Liver (tissue), 3 donors: ENCODE results near the gene DMRTB1.

Experiments
- RAD21 ChIP-seq, 2 donors: IDR thresholded peaks; 2 replicates each; pipeline ENCODE4 v1.6.1; 2016; ENCODE audit warnings: antibody characterized with exemption in 2 of 2, mild to moderate bottlenecking in 2 of 2
- TF ChIP-seq, protein P1 (sequence below): IDR thresholded peaks from 2 replicates; pipeline ENCODE4 v1.6.1; 2016; ENCODE audit warnings: antibody characterized with exemption, mild to moderate bottlenecking
- TF ChIP-seq, protein P2 (sequence below): IDR thresholded peaks from 2 replicates; pipeline ENCODE4 v1.6.1; 2016; ENCODE audit warnings: antibody characterized with exemption
- TF ChIP-seq, protein P3 (sequence below): fragments of 150-350 bp; IDR thresholded peaks from 2 replicates; pipeline ENCODE4 v1.5.1; 2017; ENCODE audit warnings: improper control_type of control experiment, low read depth, low read length; ENCODE audit not compliant: missing input control
- donor health status: healthy.
- donor health status: healthy.

DNA sequence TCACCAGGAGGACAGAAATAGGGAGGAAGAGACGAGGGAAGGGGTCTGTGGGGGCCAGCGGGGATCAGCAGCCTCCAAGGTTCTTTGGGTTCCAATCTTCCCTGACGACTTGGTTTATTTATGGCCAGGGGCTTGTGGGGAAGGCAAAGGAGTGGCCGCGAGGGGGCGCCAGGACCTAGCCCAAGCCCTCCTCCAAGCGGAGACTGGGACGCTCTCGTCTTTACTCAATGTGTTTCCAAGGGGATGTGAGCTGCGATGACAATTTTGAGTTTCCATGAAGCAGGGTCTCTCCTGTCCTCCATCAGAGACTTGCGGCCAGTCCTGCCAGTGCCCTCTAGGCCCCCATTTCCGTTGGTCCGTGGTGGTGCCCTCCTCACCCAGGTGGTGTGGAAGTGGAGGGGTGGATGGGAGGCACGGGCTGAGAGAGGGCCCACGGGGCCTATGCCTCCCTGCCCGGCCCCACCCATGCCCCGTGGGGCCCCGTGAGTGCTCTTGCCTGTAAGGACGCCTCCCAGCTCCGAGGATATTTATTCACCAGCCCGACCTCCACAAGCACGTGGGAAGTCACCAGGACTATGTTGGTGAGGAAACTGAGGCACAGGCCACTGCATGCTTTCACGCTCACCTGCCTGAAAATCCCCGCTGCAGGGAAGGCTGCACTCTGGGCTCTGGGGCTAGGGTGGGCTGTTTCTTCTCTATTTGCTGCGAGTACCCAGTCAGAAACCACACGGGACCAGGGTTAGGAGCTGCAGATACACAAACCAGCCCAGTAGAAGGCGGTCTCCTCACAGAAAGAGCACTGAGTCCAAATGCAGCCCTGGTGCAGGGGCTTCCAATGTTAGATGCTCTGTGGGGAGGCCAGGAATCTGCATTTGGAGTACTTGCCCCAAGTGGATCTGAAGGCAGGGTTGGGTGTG lies 26.5 kb downstream of the DMRTB1 start:
- TF ChIP-seq, protein P1, sequence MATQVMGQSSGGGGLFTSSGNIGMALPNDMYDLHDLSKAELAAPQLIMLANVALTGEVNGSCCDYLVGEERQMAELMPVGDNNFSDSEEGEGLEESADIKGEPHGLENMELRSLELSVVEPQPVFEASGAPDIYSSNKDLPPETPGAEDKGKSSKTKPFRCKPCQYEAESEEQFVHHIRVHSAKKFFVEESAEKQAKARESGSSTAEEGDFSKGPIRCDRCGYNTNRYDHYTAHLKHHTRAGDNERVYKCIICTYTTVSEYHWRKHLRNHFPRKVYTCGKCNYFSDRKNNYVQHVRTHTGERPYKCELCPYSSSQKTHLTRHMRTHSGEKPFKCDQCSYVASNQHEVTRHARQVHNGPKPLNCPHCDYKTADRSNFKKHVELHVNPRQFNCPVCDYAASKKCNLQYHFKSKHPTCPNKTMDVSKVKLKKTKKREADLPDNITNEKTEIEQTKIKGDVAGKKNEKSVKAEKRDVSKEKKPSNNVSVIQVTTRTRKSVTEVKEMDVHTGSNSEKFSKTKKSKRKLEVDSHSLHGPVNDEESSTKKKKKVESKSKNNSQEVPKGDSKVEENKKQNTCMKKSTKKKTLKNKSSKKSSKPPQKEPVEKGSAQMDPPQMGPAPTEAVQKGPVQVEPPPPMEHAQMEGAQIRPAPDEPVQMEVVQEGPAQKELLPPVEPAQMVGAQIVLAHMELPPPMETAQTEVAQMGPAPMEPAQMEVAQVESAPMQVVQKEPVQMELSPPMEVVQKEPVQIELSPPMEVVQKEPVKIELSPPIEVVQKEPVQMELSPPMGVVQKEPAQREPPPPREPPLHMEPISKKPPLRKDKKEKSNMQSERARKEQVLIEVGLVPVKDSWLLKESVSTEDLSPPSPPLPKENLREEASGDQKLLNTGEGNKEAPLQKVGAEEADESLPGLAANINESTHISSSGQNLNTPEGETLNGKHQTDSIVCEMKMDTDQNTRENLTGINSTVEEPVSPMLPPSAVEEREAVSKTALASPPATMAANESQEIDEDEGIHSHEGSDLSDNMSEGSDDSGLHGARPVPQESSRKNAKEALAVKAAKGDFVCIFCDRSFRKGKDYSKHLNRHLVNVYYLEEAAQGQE: no peak
- TF ChIP-seq, protein P2, sequence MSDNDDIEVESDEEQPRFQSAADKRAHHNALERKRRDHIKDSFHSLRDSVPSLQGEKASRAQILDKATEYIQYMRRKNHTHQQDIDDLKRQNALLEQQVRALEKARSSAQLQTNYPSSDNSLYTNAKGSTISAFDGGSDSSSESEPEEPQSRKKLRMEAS: no peak
- TF ChIP-seq, protein P3, sequence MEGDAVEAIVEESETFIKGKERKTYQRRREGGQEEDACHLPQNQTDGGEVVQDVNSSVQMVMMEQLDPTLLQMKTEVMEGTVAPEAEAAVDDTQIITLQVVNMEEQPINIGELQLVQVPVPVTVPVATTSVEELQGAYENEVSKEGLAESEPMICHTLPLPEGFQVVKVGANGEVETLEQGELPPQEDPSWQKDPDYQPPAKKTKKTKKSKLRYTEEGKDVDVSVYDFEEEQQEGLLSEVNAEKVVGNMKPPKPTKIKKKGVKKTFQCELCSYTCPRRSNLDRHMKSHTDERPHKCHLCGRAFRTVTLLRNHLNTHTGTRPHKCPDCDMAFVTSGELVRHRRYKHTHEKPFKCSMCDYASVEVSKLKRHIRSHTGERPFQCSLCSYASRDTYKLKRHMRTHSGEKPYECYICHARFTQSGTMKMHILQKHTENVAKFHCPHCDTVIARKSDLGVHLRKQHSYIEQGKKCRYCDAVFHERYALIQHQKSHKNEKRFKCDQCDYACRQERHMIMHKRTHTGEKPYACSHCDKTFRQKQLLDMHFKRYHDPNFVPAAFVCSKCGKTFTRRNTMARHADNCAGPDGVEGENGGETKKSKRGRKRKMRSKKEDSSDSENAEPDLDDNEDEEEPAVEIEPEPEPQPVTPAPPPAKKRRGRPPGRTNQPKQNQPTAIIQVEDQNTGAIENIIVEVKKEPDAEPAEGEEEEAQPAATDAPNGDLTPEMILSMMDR: peak; percentile 78
- TF ChIP-seq RAD21 (IDR thresholded peaks at IDR 0.05): peak; percentile 90 to 92
